PC-3 (cell line): ENCODE data around the gene FAT4. TPM values are rescaled to one million over a fixed set of nuclear protein-coding genes. Genes with fewer than 3 reads are reported as not detected.

Experiments
- ATAC-seq: fragments of 200-7000 bp; cut with Tn5 transposase; 2 replicates; pipeline ENCODE4 v1.9.1; 2020; ENCODE audit warnings: mild to moderate bottlenecking, moderate library complexity
- BruUV-seq: library from RNA; stranded (reverse); fragments of 400-500 nt; replicated peaks from 2 replicates; lab custom pipeline; 2021; lab: Mats Ljungman, UMichigan
- CTCF ChIA-PET: fragments of 300-600 bp; sonication (Branson Sonifier 250); formaldehyde crosslinking; loops from one replicate; lab custom pipeline; 2022; ENCODE audit warnings: antibody characterized with exemption; lab: Charles Lee
- POLR2A ChIA-PET: fragments of 300-600 bp; sonication (Branson Sonifier 250); formaldehyde crosslinking; loops from one replicate; lab custom pipeline; 2022; ENCODE audit warnings: antibody characterized with exemption; ENCODE audit not compliant: unreplicated experiment; lab: Charles Lee
- DNase-seq: peaks from one replicate; pipeline ENCODE4 v3.0.0-alpha.2; 2015
- H2AFZ ChIP-seq: fragments of 300-600 bp; sonication (generic); 2 replicates; pipeline ENCODE4 v1.6.0; 2016; ENCODE audit warnings: antibody characterized with exemption, low read length
- H3F3A ChIP-seq: fragments of 300-600 bp; sonication (generic); one replicate; pipeline ENCODE4 v1.6.0; 2017; ENCODE audit warnings: antibody characterized with exemption, low read length, control low read depth, mild to moderate bottlenecking; ENCODE audit not compliant: unreplicated experiment
- H3K27ac ChIP-seq: fragments of 300-600 bp; sonication (generic); 2 replicates; pipeline ENCODE4 v1.5.1; 2016; ENCODE audit warnings: mild to moderate bottlenecking, low read length
- H3K27me3 ChIP-seq: fragments of 300-600 bp; sonication (generic); 2 replicates; pipeline ENCODE4 v1.6.1; 2016; ENCODE audit warnings: low read length, mixed read lengths
- H3K36me3 ChIP-seq: fragments of 300-600 bp; sonication (generic); 2 replicates; pipeline ENCODE4 v1.6.1; 2016; ENCODE audit warnings: low read depth, mixed run types, low read length, mixed read lengths
- H3K4me1 ChIP-seq: fragments of 300-600 bp; sonication (generic); 2 replicates; pipeline ENCODE4 v1.5.1; 2016; ENCODE audit warnings: low read length; ENCODE audit not compliant: insufficient read depth
- H3K4me2 ChIP-seq: fragments of 300-600 bp; sonication (generic); 2 replicates; pipeline ENCODE4 v1.6.0; 2016; ENCODE audit warnings: low read length
- H3K4me3 ChIP-seq: fragments of 300-600 bp; sonication (generic); 2 replicates; pipeline ENCODE4 v1.5.1; 2016; ENCODE audit warnings: mild to moderate bottlenecking, low read length, mixed read lengths
- H3K79me2 ChIP-seq: fragments of 300-600 bp; sonication (generic); 2 replicates; pipeline ENCODE4 v1.6.1; 2017; ENCODE audit warnings: low read length, mixed read lengths
- H3K9ac ChIP-seq: fragments of 300-600 bp; sonication (generic); 2 replicates; pipeline ENCODE4 v1.6.0; 2016; ENCODE audit warnings: mild to moderate bottlenecking, low read length
- H3K9me2 ChIP-seq: fragments of 300-600 bp; sonication (generic); replicated peaks from 2 replicates; pipeline ENCODE4 v1.6.1; 2016; ENCODE audit warnings: mixed run types, low read length, mixed read lengths
- H3K9me3 ChIP-seq: fragments of 300-600 bp; sonication (generic); 2 replicates; pipeline ENCODE4 v1.6.1; 2016; ENCODE audit warnings: low read length, mixed read lengths
- H4K20me1 ChIP-seq: fragments of 300-600 bp; sonication (generic); 2 replicates; pipeline ENCODE4 v1.6.1; 2016; ENCODE audit warnings: low read length, mixed read lengths
- EZH2 ChIP-seq: fragments of 300-600 bp; sonication (generic); IDR thresholded peaks from one replicate; pipeline ENCODE4 v1.6.1; 2017; ENCODE audit warnings: antibody characterized with exemption, mild to moderate bottlenecking, low read length; ENCODE audit not compliant: unreplicated experiment
- EZH2phosphoT487 ChIP-seq: fragments of 300-600 bp; sonication (generic); IDR thresholded peaks from 2 replicates; pipeline ENCODE4 v1.6.1; 2018; ENCODE audit warnings: mild to moderate bottlenecking, antibody characterized with exemption, low read length, borderline replicate concordance
- intact Hi-C: fragments of 100-400 bp; cut with micrococcal nuclease; formaldehyde crosslinking; loops from 2 replicates; pipeline ENCODE4 v1.9.0; 2023
- total RNA-seq: library from RNA; depleted of rRNA; stranded (reverse); fragments of >200 nt; gene quantifications from 2 replicates; pipeline ENCODE4 v1.2.3, GENCODE V29; 2014
- TF ChIP-seq, protein P1 (sequence below): fragments of 300-600 bp; sonication (generic); conservative IDR thresholded peaks from 2 replicates; pipeline ENCODE4 v1.5.1; 2017; ENCODE audit warnings: antibody characterized with exemption, low read depth, mild to moderate bottlenecking, low read length

Gene FAT4
- total RNA-seq, 1 experiment from 2014 or later = 0.95 TPM

DNA sequence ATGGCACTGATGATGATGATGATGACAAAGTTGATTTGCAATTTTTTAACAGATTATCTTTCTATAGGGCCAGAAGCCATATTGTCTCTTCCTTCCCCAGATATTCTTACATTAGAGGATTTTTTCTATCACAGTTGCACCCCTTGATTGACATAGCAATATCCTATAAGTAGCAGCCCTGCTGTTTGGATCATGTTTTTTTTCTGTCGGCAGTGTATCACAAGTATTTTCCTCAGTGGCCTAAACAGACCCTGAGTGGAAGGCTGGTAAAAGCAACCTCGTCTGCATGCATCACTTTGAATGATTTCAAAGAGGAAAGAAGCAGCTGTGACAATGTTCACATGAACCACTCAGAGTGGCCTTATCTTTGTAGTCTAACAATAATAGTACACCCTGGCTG, 41.0 kb downstream of the FAT4 start:
- no peaks in the 10 kb centered on the region for H3K79me2 ChIP-seq

DNA sequence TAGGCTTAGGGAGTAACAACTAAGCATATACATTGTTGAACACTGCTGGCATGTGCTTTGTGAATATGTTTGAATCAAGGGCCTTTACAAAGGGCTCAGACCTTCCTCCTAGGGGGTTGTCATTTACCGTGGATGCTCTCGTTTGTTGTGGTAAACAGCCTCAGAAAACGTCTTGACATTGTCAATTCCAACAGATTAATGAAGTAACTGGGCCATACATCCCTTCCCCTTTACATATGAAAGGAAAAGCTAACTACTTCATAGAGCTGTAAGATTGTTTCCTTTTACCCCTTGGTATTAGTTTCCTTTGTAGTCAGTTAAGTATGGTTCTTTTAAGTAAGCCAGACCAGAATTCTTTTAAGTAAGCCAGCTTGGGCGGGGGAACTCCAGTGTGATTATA, 42.9 kb downstream of the FAT4 start:
- no TSS peak for BruUV-seq
- H4K20me1 ChIP-seq = no peaks in the 10 kb centered on the region
- no peak overlapping the region for H3K4me2 ChIP-seq
- H3K9me3 ChIP-seq = no peaks in the 10 kb centered on the region
- H3K4me3 ChIP-seq = no peak overlapping the region
- POLR2A ChIA-PET = no interaction called here
- H3K27me3 ChIP-seq = no peaks in the 10 kb centered on the region
- ATAC-seq (no peak), DNase-seq (no peak)
- no peaks in the 10 kb centered on the region for H3K4me1 ChIP-seq
- TF ChIP-seq, protein P1, sequence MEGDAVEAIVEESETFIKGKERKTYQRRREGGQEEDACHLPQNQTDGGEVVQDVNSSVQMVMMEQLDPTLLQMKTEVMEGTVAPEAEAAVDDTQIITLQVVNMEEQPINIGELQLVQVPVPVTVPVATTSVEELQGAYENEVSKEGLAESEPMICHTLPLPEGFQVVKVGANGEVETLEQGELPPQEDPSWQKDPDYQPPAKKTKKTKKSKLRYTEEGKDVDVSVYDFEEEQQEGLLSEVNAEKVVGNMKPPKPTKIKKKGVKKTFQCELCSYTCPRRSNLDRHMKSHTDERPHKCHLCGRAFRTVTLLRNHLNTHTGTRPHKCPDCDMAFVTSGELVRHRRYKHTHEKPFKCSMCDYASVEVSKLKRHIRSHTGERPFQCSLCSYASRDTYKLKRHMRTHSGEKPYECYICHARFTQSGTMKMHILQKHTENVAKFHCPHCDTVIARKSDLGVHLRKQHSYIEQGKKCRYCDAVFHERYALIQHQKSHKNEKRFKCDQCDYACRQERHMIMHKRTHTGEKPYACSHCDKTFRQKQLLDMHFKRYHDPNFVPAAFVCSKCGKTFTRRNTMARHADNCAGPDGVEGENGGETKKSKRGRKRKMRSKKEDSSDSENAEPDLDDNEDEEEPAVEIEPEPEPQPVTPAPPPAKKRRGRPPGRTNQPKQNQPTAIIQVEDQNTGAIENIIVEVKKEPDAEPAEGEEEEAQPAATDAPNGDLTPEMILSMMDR = no peak
- TF ChIP-seq EZH2 (no peak), EZH2phosphoT487 (no peak)
- no peaks in the 10 kb centered on the region for H3K36me3 ChIP-seq
- no peaks in the 10 kb centered on the region for H3K9me2 ChIP-seq
- H3K9ac ChIP-seq = no peak overlapping the region
- H2AFZ ChIP-seq = no peak overlapping the region
- no peak overlapping the region for H3K27ac ChIP-seq
- intact Hi-C loops = no loop called here
- no peaks in the 10 kb centered on the region for H3K79me2 ChIP-seq
- CTCF ChIA-PET = no interaction called here
- H3F3A ChIP-seq = no peaks in the 10 kb centered on the region

More for the DNA sequence above, 41.0 kb downstream of the FAT4 start:
- ATAC-seq = no peak
- intact Hi-C loops = no loop called here
- no peak for DNase-seq
- Histone ChIP-seq H3K9ac (no peak overlapping the region), H2AFZ (no peak overlapping the region), H3K27me3 (no peaks in the 10 kb centered on the region), H3K27ac (no peak overlapping the region), H3K4me3 (no peak overlapping the region), H3K9me3 (no peaks in the 10 kb centered on the region), H3K4me1 (no peaks in the 10 kb centered on the region), H3F3A (no peaks in the 10 kb centered on the region), H3K4me2 (no peak overlapping the region), H4K20me1 (no peaks in the 10 kb centered on the region), H3K9me2 (no peaks in the 10 kb centered on the region), H3K36me3 (no peaks in the 10 kb centered on the region)
- ChIA-PET CTCF (no interaction called here), POLR2A (no interaction called here)
- TF ChIP-seq EZH2phosphoT487 = no peak
- no peak for TF ChIP-seq EZH2
- TF ChIP-seq, protein P1 = no peak
- no TSS peak for BruUV-seq

DNA sequence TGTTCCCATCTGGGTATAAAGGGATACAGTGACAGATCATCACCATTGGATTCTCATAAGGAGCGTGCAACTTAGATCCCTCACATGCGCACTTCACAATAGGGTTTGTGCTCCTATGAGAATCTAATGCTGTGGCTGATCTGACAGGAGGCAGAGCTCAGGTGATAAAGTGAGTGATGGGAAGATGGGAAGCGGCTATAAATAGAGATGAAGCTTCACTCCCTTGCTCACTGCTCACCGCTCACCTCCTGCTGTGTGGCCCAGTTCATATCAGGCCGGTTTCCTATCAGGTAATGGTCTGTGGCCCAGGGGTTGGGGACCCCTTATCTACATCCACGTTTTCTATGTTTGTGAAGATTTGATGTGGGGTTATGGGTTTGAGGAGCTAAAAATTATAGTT, 43.7 kb downstream of the FAT4 start:
- no TSS peak for BruUV-seq
- Histone ChIP-seq H3K27ac (no peak overlapping the region), H3K9me3 (no peaks in the 10 kb centered on the region), H3K79me2 (no peaks in the 10 kb centered on the region), H3K27me3 (no peaks in the 10 kb centered on the region), H3K4me2 (no peak overlapping the region), H3K9me2 (no peaks in the 10 kb centered on the region), H2AFZ (no peak overlapping the region), H3K4me1 (no peaks in the 10 kb centered on the region), H4K20me1 (no peaks in the 10 kb centered on the region), H3K9ac (no peak overlapping the region), H3K4me3 (no peak overlapping the region), H3F3A (no peaks in the 10 kb centered on the region), H3K36me3 (no peaks in the 10 kb centered on the region)
- POLR2A ChIA-PET = no interaction called here
- CTCF ChIA-PET = no interaction called here
- no peak for TF ChIP-seq EZH2phosphoT487
- no peak for TF ChIP-seq EZH2
- TF ChIP-seq, protein P1 = no peak
- DNase-seq = no peak
- no peak for ATAC-seq
- intact Hi-C loops = no loop called here
